HG03520 (cell line): ENCODE data around the gene HOXC12.

ENCODE experiments used
- ATAC-seq: cut with Tn5 transposase; IDR thresholded peaks from one replicate; pipeline ENCODE4 v1.9.1; 2021; ENCODE audit warnings: mild to moderate bottlenecking, moderate library complexity; ENCODE audit not compliant: unreplicated experiment

The HOXC12 gene

GRCh38 chr12:53994264-53995001 is 39.7 kb downstream of the HOXC12 start:
- ATAC-seq = no peak

GRCh38 chr12:53995002-53995377 is 40.3 kb downstream of the HOXC12 start:
- no peak for ATAC-seq

GRCh38 chr12:53995378-53996239 is 40.9 kb downstream of the HOXC12 start:
- ATAC-seq = no peak

GRCh38 chr12:53996240-53997203 is 41.8 kb downstream of the HOXC12 start:
- no peak for ATAC-seq

- no peak for ATAC-seq
Measured at GRCh38 chr12:53997204-53998109, 42.8 kb downstream of the HOXC12 start.

GRCh38 chr12:53998110-53998899 is 43.6 kb downstream of the HOXC12 start:
- ATAC-seq = no peak

- ATAC-seq = no peak
Measured at GRCh38 chr12:53998900-53999236, 44.2 kb downstream of the HOXC12 start.

GRCh38 chr12:53999559-54000115 is 44.9 kb downstream of the HOXC12 start:
- ATAC-seq = no peak

GRCh38 chr12:54000116-54001114 is 45.7 kb downstream of the HOXC12 start, which contains the start of gene HOXC9:
Gene HOXC9, plus strand, starts transcription at chr12:54000161. Its CDS starts 28 bp downstream, at chr12:54000189.
- no peak for ATAC-seq

GRCh38 chr12:54001283-54002187 is 46.8 kb downstream of the HOXC12 start:
- ATAC-seq = no peak

GRCh38 chr12:54002278-54002914 is 47.7 kb downstream of the HOXC12 start:
- ATAC-seq = no peak

GRCh38 chr12:54002915-54003389 is 48.2 kb downstream of the HOXC12 start:
- no peak for ATAC-seq

GRCh38 chr12:54003625-54004024 is 48.9 kb downstream of the HOXC12 start:
- no peak for ATAC-seq

- no peak for ATAC-seq
Measured at GRCh38 chr12:54004063-54004840, 49.5 kb downstream of the HOXC12 start.

- ATAC-seq = no peak
Measured at GRCh38 chr12:54004841-54005530, 50.3 kb downstream of the HOXC12 start.
